Activated naive CD4-positive, alpha-beta T cell treated with Interleukin-2 at 50 U/mL for 16 hours (primary cell): ENCODE results near the gene SART1.
"Not testable (repeated sequence)": the region's sequence is repeated elsewhere in the genome, so short reads cannot be mapped to it uniquely, and the experiment has no call there.

Source experiments
- DNase-seq: peaks from one replicate; pipeline ENCODE4 v3.0.0-alpha.2; 2020

Gene SART1

DNA sequence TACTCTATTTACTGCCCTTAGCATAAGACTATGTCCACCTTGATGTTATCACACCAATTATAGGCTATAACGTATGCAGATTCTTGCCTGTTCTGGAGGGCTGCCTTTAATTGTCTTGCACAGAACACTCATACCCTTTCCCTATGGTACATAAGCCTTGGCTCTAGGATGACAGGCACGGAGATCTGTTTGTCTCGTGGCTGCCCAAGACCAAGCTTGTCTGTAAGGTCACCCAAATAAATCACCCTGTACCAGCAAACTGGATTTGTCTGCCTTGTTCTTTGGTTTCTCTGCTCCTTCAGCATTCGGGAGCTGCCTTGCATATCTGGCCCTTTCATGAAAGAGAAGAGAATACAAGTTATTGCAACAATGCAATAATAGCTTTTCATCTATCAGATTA lies 23.8 kb upstream of the SART1 start:
- no peak for DNase-seq

DNA sequence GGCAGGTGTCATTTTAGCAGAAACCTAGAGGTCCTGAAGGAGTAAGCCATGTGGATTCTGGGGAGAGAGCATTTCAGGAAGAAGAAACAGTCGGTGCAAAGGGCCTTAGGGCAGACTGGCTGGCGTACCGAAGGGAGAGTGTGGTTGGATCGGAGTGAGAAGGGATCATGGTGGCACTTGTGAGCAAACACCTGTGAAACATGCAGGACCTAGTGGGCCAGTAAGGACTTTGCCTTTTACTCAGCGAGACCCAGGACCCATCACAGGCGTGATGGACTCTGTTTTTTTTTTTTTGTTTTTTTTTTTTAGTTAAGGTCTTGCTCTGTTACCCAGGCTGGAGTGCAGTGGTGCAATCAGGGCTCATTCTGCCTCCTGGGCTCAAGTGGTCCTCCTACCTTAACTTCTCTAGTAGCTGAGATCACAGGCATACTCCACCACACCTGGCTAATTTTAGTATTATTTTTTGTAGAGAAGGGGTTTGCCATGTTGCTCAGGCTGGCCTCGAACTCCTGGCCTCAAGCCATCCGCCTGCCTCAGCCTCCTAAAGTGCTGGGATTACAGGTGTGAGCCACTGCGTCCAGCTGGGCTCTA lies 19.7 kb upstream of the SART1 start:
- no peak for DNase-seq

DNA sequence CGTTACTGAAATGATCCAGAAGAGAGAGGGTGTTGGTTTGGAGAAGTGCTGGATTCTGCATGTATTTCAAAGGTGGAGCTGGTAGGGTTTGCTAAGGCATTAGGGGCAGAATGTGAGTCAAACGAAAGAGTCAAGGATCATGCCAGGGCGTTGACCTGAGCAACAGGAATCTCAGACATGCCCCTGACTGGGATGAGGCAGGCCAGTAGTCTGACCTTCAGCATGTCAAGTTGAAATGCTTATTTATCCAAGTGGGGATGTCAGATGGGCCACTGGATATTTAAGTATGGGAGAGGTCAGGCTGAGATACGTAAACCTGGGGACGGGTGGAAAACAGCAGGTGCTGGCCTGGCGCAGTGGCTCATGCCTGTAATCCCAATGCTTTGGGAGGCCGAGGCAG lies 19.0 kb upstream of the SART1 start:
- no peak for DNase-seq

DNA sequence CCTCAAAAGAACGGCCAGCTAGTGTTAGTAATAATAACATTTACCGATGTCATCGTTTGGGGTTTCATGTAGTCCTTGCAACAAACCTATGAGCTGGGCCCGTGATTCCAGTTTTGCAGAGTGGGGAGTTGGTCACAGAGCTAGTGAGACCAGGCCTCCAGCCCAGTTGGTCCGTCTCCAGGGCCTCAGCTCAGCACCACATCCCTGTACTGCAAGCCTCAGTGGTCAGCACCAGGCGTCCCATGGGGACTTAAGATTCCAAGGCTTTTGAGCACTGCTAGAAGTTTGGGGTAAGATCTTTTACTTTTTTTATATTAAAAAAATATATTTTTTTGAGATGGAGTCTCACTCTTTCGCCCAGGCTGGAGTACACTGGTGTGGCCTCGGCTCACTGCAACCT lies 17.3 kb upstream of the SART1 start:
- no peak for DNase-seq

DNA sequence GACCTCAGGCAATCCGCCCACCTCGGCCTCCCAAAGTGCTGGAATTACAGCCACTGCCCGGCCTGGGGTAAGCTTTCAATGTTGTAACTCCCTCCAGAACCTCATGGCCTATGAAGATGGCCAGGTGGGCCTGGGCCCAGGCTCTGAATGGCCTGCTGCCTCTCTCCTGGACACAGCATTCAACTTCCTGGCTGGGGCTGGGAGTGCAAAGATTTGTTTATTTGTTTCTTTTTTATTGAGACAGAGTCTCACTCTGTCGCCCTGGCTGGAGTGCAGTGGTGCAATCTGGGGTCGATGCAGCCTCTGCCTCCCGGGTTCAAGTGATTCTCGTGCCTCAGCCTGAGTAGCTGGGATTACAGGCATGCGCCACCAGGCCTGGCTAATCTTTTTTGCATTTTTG lies 16.8 kb upstream of the SART1 start:
- no peak for DNase-seq

DNA sequence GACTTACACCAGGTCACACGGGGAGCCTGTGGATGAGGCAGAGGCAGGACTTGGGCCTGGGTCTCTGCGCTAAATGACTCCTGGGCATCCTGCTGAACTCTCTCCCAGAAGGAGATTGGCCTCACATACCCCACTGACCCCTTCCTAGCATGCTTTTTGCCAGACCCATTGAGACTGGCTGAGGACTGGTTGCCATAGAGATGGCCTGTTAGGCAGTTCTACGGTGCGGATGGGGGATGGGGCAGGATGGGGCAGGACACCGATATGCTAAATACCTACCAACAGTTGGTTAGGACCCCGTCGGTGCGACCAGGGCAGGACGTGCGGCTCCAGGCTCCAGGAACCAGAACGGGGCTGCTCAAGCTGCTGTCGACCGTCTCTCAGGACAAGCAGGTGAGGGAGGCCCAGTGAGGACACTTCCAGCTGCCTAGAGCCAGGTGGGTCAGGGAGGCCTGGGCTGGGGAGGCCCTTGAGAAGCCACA lies 16.1 kb upstream of the SART1 start, which contains the start of gene TSGA10IP:
Gene TSGA10IP (plus strand): TSS at position 51 of the 482 bp plus-strand sequence. CDS start 196 bp downstream, at position 247.
- DNase-seq, result no peak

DNA sequence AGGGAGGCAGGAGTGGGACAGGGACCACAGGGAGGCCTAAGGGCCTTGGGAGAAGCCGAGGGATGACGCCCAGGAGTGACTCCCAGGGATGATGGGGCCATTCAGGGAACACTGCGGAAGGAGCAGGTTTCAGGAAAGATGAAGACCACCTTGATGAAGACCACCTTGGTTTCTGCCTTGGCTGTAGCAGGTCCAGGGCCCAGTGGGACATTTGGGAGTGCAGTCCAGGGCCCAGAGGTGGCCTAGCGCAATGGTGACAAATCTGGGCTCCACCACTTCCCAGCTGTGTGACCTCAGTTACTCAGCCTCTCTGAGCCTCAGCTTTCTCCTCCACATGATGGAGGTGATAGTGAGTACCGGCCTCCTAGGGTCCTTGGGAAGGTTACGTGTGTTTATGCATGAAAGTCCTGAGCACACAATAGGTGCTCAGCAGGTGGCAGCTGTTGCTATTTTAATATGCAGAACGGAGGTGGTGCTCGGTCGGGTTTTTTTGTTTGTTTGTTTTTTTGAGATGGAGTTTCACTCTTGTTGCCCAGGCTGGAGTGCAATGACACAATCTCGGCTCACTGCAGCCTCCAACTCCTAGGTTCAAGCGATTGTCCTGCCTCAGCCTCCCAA lies 15.5 kb upstream of the SART1 start:
- DNase-seq, result no peak

DNA sequence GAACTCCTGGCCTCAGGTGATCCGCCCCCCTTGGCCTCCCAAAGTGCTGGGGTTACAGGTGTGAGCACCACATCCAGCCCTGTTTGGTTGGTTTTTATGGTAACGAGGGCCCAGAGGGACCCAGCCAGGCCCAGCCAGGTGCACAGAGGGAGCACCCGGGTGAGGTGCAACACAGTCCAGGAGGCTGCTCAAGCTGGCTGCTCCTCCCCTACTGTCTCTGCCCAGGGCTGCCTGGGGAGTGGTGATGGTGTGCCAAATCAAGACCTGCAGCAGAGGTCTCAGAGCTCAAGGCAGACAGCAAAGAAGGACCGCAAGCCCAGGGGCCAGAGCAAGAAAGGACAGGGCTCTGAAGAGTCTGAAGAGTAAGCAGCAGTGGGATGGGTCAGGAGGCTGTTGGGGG lies 14.9 kb upstream of the SART1 start:
- DNase-seq, result no peak

DNA sequence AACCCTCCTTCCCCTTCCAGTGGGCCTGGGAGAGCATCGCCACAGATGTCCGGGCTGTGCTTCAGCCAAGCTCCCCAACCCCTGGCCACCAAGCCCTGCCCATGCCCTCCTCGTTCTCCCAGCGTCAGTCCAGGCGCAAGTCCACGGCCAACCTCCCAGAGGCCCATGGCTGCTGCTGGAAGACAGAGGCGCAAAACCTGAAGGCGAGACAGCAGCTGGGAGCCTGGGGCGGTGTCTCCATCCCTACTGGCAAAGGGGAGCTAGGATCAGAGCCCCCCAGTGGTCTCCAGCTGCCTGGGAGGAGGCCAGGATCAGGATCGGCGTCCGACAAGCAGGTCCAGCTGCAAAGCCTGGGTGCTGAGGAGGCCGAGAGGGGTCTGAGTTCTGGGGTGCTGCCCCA lies 14.4 kb upstream of the SART1 start:
- DNase-seq, result no peak

DNA sequence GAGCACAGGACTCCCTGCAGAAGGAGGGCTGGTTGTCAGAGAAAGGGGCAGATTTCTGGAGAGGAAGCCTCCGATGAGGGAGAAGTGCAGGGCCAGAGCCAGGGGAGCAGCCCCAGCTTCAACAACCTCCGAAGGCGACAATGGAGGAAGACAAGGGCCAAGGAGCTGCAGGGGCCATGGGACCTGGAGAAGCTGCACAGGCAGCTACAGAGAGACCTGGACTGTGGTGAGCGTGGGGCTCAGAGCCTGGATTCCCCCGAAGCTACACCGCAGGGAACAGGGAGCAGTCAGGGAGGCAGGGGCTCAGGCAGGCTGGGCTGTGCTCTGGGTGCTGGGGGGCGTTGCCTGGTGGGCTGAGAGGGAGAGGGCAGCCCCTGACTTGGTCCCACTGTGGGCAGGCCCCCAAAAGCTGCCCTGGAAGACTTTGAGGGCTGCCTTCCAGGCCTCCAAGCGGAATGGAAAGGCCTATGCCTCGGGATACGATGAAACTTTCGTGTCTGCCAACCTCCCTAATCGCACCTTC lies 13.9 kb upstream of the SART1 start:
- no peak for DNase-seq

DNA sequence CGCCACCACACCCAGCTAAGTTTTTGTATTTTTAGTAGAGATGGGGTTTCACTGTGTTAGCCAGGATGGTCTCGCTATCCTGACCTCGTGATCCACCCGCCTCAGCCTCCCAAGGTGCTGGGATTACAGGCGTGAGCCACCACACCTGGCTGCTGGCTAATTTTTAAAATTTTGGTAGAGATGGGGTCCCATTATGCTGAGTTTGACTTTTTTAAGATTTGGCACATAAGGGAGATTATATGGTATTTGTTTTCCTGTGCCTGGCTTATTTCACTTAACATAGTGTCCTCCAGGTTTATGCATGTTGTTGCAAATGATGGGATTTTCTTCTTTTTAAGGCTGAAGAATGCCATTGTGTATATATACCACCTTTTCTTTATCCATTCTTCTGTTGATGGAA lies 10.8 kb upstream of the SART1 start:
- not testable (repeated sequence) for DNase-seq

DNA sequence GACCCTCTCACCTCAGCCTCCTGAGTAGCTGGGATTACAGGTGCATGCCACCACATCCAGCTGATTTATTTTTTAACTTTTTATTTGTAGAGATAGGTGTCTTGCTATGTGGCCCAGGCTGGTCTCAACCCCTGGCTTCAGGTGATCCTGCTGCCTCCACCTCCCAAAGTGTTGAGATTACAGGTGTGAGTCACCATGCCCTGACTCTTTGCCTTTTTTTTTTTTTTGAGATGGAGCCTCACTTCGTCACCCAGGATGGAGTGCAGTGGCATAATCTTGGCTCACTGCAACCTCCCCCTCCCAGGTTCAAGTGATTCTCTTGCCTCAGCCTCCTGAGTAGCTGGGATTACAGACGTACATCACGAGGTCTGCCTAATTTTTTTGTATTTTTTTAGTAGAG lies 9.9 kb upstream of the SART1 start:
- DNase-seq, result not testable (repeated sequence)

DNA sequence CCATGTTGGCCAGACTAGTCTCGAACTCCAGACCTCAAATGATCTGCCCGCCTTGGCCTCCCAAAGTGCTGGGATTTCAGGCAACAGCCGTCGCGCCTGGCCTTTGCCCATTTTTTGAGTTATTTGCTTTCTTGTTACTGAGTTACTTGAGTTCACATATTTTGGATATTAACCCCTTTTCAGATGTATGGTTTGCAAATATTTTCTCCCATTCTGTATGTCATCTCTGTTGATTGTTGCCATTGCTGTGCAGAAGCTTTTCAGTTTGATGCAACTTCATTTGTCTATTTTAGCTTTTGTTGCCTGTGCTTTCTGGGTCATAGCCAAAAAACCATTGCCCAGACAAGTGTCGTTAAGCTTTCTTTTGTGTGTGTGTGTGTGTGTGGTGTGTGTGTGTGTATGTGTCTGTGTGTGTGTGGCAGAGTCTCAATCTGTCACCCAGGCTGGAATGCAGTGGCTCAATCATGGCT lies 9.4 kb upstream of the SART1 start:
- DNase-seq, result no peak

DNA sequence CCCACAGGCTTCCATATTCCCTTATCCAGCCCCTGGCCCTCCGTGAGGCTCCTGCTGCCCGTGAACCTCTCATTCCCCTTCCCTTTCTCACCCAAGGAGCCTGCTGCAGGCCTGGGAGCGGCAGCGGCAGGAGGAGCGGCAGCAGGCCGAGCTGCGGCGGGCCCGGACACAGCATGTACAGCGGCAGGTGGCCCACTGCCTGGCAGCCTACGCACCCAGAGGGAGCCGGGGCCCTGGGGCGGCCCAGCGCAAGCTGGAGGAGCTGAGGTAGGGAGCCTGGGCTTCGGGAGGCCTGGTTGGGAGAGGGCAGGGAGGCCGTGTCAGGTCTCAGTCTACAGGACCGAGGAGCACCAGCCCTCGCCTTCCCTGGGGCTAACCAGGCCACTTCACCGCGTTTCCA lies 8.1 kb upstream of the SART1 start:
- no peak for DNase-seq

DNA sequence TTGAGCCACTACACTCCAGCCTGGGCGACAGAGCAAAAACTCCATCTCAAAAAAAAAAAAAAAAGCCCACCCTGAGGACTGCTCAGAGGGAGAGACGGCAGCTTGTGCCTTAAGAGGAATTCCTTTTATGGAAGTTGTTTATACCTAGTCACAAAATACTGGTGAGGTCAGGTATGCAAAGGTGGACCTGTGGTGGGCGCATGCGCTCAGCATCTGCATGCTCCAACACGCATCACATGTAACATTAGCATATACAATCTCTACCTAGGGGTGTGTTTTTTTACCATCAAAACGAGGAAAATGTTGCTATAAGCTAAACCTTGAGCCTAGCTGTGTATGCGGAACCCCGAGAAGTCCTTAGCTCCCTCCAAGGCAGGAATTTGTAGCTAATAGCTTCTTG lies 6.8 kb upstream of the SART1 start:
- DNase-seq, result no peak

DNA sequence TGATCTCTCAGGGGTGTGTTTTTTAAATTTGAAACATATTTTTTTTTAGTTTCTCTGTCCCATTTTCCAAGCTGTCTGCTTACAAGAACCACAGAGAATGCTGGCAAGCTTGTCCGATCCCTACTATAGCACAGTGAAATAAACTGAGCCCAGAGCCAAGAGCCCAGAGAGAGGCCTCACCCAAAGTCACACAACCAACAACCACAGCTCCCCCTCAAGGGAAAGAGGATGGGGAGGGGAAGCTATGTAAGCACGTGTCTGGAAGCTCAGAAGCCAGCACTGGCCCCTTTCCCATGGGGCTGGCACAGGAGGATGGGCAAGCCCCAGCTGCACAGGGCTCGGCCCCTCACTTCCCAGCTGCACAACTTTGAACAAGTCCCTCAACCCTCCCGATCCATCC lies 3.2 kb upstream of the SART1 start:
- no peak for DNase-seq

DNA sequence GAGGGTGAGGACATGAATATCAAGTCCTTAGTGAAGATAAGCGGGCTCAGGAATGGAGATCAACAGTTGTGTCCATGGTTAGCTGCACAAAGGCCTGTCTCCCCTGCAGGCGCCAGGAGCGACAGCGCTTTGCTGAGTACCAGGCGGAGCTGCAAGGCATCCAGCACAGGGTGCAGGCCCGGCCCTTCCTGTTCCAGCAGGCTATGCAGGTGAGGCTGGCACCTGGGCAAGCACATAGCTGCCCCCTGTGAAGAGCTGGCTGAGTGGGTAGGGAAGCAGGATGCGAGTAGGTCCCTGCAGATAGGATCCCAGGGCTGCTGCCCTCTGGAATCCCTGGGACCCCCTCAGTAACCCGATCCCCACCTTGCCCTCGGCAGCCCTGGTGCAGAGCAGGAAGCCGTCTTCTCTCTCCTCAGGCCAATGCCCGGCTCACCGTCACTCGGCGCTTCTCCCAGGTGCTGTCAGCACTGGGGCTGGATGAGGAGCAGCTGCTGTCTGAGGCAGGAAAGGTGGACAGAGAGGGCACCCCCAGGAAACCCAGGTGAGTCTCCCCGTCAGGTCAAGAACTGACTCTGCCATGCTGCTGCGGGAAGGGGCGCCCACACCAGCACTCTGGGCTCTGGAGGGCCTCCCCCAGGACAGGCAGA lies 2.6 kb upstream of the SART1 start:
- no peak for DNase-seq

DNA sequence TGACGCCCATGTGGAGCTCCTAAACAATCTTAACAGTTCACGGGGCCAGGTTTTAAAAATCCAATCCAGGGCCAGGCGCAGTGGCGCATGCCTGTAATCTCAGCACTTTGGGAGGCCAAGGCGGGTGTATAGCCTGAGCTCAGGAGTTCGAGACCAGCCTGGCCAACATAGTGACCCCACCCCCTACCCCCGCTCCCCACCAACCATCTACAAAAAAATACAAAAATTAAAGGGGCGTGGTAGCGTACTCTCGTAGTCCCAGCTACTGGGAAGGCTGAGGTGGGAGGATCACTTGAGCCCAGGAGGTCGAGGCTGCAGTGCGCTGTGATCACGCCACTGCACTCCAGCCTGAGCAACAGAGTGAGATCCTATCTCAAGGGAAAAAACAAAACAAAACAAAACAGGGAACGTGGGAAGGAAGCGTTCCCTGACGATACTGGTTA lies 689 bp upstream of the SART1 start:
- no peak for DNase-seq

DNA sequence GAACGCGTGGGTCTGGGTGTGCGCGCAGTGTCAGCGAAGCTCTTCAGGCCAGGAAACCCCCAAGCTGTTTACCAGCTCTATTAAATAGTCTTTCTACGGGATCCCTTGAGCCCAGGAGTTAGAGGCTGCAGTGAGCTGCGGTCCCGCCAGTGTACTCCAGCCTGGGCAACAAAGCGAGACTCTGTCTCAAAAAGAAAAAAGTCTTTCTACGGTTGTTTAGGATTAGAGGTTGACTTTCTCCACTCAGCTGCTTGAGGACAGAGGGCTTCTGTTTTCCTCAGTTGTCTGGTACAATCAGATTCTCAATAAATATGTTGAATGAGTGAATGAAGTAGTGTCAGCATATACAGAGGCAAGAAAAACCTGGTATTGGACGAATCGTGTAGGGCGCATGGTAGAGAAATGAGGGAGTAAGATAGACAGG lies 619 bp downstream of the SART1 start:
- no peak for DNase-seq

DNA sequence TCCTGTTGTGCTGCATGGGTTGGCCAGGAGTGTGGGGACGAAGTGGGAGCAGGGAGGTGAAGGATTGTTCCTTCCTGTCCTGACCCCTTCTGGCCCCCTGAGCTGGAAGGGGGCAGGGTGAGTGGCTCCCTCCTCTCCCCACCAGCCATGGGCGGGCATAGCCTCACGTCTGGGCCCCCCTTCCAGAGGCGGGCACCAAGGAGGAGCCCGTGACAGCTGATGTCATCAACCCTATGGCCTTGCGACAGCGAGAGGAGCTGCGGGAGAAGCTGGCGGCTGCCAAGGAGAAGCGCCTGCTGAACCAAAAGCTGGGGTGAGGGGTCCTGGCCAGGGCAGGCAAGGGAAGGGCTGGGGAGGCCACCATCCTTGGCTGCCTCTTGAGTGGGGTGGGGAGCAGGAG lies 3.4 kb downstream of the SART1 start:
- DNase-seq, result no peak

DNA sequence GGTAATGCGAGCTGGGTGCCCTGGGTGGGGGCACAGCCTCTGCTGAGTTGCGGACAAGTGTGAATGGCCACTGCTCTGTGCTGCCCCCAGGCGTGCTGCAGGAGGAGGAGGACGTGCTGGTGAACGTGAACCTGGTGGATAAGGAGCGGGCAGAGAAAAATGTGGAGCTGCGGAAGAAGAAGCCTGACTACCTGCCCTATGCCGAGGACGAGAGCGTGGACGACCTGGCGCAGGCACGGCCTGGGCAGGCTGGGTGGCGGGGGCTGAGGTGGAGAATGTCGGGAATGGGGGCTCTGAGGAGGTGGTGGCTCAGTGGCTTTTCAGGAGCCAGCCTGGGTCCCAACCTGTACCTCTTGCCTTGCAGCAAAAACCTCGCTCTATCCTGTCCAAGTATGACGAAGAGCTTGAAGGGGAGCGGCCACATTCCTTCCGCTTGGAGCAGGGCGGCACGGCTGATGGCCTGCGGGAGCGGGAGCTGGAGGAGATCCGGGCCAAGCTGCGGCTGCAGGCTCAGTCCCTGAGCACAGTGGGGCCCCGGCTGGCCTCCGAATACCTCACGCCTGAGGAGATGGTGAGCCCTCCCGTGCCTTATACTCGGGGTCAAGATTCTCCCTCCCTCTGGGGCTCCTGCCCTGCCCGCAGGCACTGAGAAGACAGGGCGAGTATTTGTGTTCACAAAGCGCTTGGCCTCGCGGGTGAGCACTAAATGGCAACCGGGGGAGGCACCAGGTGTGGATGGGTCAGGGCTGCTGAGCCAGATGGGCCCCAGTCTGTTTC lies 4.6 kb downstream of the SART1 start:
- no peak for DNase-seq

DNA sequence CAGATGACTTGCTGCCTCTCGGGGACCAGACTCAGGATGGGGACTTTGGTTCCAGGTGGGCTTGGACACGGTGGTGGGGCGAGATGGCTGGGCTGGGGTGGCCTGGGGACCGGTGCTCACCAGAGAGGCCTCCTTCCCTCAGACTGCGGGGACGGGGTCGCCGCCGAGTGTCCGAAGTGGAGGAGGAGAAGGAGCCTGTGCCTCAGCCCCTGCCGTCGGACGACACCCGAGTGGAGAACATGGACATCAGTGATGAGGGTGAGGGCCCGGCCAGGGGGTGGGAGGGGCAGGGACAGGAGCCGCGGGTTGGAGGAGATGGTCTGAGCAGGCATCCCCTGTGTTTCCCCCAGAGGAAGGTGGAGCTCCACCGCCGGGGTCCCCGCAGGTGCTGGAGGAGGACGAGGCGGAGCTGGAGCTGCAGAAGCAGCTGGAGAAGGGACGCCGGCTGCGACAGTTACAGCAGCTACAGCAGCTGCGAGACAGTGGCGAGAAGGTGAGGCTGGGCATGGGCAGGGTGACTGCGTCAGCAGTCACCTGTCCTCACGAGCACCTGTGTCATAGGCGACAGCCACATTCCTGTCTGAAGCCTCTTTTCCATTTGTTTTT lies 5.9 kb downstream of the SART1 start:
- no peak for DNase-seq
